ENCODE measurements around the gene ENG. TPM values are rescaled to one million over a fixed set of nuclear protein-coding genes. Genes with fewer than 3 reads are reported as not detected.

Gene ENG
- total RNA-seq, 1 donor = 30.7 TPM

DNA sequence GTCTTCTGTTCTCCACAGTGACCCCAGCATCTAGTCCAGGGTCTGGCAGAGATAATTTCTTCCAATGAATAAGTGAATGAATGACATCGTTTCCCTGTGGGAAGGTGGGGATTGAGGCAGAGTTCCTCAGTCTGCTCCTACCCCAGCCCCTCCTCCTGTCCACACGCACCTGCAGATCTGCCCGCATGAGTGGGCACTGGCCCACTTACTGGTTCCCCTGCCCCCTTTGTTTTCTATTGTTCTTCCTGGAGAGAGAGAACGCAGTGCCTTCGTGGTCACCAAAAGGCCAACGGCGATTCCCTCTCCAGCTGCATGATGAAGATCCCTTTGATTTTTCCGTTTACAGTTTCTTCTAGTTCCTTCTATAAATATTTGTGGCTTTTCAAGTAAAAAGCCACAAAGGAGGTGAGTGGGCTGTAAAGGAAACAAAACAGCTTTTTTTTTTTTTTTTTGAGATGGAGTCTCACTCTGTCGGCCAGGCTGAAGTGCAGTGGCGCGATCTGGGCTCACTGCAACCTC, 57.5 kb downstream of the ENG start:
- TF ChIP-seq, protein P1, sequence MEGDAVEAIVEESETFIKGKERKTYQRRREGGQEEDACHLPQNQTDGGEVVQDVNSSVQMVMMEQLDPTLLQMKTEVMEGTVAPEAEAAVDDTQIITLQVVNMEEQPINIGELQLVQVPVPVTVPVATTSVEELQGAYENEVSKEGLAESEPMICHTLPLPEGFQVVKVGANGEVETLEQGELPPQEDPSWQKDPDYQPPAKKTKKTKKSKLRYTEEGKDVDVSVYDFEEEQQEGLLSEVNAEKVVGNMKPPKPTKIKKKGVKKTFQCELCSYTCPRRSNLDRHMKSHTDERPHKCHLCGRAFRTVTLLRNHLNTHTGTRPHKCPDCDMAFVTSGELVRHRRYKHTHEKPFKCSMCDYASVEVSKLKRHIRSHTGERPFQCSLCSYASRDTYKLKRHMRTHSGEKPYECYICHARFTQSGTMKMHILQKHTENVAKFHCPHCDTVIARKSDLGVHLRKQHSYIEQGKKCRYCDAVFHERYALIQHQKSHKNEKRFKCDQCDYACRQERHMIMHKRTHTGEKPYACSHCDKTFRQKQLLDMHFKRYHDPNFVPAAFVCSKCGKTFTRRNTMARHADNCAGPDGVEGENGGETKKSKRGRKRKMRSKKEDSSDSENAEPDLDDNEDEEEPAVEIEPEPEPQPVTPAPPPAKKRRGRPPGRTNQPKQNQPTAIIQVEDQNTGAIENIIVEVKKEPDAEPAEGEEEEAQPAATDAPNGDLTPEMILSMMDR (IDR thresholded peaks at IDR 0.05; ENCODE audit: insufficient read depth, low read depth, low read length) = no peak
- DNase-seq (ENCODE audit: low read depth) = peak; percentile 28
- no peak overlapping the region for H3K4me3 ChIP-seq (ENCODE audit: low read depth, low read length)

DNA sequence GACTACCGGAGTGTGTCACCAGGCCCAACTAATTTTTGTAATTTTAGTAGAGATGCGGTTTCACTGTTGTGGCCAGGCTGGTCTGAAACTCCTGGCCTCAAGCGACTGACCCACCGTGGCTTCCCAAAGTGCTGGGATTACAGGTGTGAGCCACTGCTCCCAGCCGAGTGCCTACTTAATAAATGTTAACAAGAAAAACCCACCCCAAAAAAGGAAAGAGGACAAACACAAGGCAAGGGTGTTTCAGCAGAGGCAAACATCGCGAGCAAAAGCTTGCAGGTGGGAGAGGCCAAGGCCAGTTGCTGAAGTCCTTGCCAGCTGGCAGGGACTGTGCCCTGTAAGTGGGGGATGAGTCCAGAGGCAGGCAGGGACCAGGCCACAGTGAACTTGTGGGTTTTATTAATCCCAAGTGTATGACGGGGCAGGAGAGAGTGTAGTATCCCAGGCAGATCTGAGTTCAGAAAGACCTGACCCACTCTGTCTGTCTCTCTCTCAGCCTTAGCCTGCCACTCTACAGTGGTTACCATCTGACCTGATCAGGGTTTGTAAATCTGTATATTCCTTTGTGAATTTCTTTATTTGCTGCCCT, 58.1 kb downstream of the ENG start:
- H3K4me3 ChIP-seq (ENCODE audit: low read depth, low read length) = no peak overlapping the region
- peak; percentile 28 for DNase-seq (ENCODE audit: low read depth)
- TF ChIP-seq, protein P1 (IDR thresholded peaks at IDR 0.05; ENCODE audit: insufficient read depth, low read depth, low read length) = no peak

DNA sequence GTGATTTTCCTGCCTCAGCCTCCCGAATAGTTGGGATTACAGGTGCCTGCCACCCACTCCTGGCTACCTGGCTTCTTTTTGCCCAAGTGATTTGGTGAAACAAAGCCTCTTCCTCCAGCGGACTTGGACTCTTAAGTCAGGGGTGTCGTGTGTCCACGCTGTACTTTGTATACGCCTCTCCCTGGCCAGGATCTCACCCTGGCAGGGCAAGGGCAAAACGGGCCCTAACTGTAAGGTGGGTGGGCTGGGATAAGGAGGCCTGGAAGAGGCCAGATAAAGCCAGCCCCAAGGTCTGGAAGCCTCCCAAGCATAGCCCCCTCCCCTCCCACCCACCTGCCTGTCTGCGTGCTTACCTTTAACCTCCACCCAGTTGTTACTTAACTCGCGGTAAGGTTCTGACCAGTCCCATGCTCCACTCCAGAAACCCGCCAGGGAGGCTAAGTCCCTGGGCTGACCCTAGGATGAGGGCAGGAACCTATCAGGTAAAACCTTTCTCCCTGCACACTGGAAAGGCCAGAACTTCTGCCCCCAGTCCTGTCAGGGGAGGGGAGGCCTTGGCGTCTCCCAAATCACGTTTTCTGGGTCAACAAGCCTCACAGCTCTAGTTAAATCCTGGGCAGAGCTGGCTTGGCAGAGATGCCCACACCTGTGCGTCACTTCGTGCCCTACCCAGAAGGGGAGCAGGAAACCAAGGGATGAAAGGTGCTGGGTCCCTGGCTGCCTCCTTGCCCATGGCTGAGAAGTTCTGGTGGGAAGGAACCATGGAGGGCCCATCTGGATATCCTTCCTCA, 60.3 kb downstream of the ENG start:
- TF ChIP-seq, protein P1 (IDR thresholded peaks at IDR 0.05; ENCODE audit: insufficient read depth, low read depth, low read length) = no peak
- H3K4me3 ChIP-seq (ENCODE audit: low read depth, low read length) = no peak overlapping the region
- DNase-seq (ENCODE audit: low read depth) = no peak

DNA sequence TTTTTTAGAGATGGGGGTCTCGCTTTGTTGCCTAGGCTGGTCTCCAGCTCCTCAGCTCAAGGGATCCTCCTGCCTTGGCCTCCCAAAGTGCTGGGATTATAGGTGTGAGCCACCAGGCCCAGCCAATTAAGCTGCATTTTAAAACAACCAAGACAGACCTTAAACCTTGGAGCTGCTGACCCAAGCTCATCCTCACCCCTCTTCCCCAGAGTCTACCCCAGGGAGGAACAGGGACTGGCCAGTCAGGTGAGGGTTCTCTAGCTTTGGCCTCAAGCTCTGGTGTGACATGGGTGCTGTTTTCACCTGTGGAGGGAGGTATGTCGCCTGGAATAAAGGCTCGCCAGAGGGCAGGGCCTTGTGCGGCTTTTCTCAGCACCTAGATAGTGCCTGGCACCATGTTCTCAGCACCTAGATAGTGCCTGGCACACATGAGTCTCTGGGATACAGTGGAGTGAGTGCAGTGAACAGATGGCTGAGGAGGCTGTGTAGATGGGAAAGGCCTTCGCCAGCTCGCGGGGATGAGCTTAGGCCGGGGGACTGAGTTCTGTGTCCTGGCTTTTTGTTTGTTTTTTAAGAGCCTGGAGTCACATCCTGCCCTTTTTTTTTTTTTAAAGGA, 61.3 kb downstream of the ENG start:
- TF ChIP-seq, protein P1 (IDR thresholded peaks at IDR 0.05; ENCODE audit: insufficient read depth, low read depth, low read length) = no peak
- no peak overlapping the region for H3K4me3 ChIP-seq (ENCODE audit: low read depth, low read length)
- no peak for DNase-seq (ENCODE audit: low read depth)

DNA sequence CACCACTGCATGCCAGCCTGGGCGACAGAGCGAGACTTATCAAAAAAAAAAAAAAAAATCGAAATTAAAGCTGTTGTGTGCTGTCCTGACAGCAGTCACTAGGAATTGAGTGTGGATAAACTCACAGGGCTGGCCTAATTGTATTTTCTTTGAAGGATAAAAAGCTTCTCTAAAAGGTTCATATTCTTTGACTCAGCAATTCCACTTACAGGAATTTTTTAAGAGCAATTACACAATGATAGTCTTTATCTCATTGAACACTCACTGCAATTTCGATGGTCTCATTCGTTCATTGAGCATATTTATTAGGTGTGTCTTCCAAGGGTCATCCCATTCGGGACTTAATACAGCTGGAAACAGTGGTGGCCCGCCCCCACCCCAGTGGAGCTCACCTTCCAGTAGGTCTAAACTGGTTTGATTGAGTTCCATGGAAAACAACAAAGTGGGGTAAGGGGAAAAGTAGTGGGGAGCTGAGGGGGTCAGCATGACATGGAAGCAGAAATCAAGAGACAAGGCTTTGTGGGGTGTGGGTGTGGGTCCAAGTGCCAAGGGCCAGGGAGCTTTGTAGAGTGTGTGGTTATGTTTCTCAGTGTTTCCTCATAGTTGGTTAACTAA, 61.9 kb downstream of the ENG start:
- TF ChIP-seq, protein P1 (IDR thresholded peaks at IDR 0.05; ENCODE audit: insufficient read depth, low read depth, low read length) = no peak

GRCh38 chr9:127791085-127791484, 63.4 kb downstream of the ENG start:
- H3K4me3 ChIP-seq (ENCODE audit: low read depth, low read length) = no peak overlapping the region
- TF ChIP-seq, protein P1 (IDR thresholded peaks at IDR 0.05; ENCODE audit: insufficient read depth, low read depth, low read length) = no peak
- DNase-seq (ENCODE audit: low read depth) = no peak

More for the DNA sequence above, 61.9 kb downstream of the ENG start:
- no peak for DNase-seq (ENCODE audit: low read depth)
- H3K4me3 ChIP-seq (ENCODE audit: low read depth, low read length) = no peak overlapping the region

All from fibroblast of villous mesenchyme (primary cell).